HCT116 (cell line): ENCODE results near the gene CCDC3. TPM values are rescaled to one million over a fixed set of nuclear protein-coding genes. Genes with fewer than 3 reads are reported as not detected.

Source experiments
- ATAC-seq: fragments of 200-7000 bp; cut with Tn5 transposase; 2 replicates; pipeline ENCODE4 v1.9.1; 2020; ENCODE audit warnings: mild to moderate bottlenecking, moderate library complexity
- Bru-seq: library from RNA; stranded (reverse); fragments of 400-500 nt; gene quantifications from one replicate; lab custom pipeline; 2021; lab: Mats Ljungman, UMichigan
- BruChase-seq, 2 experiments: library from RNA; stranded (reverse); fragments of 400-500 nt; gene quantifications; one replicate each; lab custom pipeline; 2021; lab: Mats Ljungman, UMichigan
- BruUV-seq: library from RNA; stranded (reverse); fragments of 400-500 nt; replicated peaks from 2 replicates; lab custom pipeline; 2021; lab: Mats Ljungman, UMichigan
- CTCF ChIA-PET: fragments of 300-600 bp; sonication (Branson Sonifier 250); formaldehyde crosslinking; loops from one replicate; lab custom pipeline; 2021; ENCODE audit warnings: antibody characterized with exemption; lab: Charles Lee
- POLR2A ChIA-PET: fragments of 300-600, 350-600 bp; sonication (Branson Sonifier 250); formaldehyde crosslinking; loops from one replicate; lab custom pipeline; 2021; ENCODE audit warnings: antibody characterized with exemption; lab: Charles Lee
- RAD21 ChIA-PET, 2 experiments: fragments of 300-600 bp; sonication (Branson Sonifier 250); formaldehyde crosslinking; loops; one replicate each; lab custom pipeline; 2023; ENCODE audit warnings: low total read pairs in 2 of 2; ENCODE audit not compliant: uncharacterized antibody in 2 of 2, unreplicated experiment in 2 of 2, low non-redundant PET in 1 of 2; lab: Charles Lee
- DNase-seq: peaks from one replicate; pipeline ENCODE4 v3.0.0-alpha.2; 2010; ENCODE audit warnings: low read depth, low spot score
- H2AFZ ChIP-seq: fragments of 200-600 bp; shearing (Covaris generic), sonication (generic); 2 replicates; pipeline ENCODE4 v1.6.1; 2017; ENCODE audit warnings: low read depth, mixed run types, mixed read lengths, antibody characterized with exemption, low read length; ENCODE audit not compliant: poor library complexity, severe bottlenecking
- H3K27ac ChIP-seq: 2 replicates; pipeline ENCODE4 v1.5.1; 2012; ENCODE audit warnings: low read depth, low read length
- H3K27me3 ChIP-seq: fragments of 200-600 bp; sonication (generic); 2 replicates; pipeline ENCODE4 v1.6.1; 2016; ENCODE audit warnings: mixed run types, low read length, mixed read lengths; ENCODE audit not compliant: insufficient read depth
- H3K36me3 ChIP-seq, 2 experiments: fragments of 200-500 bp in 1 of 2; fragments of 200-600 bp in 1 of 2; sonication (Bioruptor generic) in 1 of 2; sonication (generic) in 1 of 2; 2 replicates each; pipeline versions ENCODE4 v1.5.1 to v1.6.1; 2014 to 2016; ENCODE audit warnings: low read length in 2 of 2, inconsistent platforms in 1 of 2, mixed read lengths in 1 of 2, mixed run types in 1 of 2; ENCODE audit not compliant: insufficient read depth in 2 of 2, control insufficient read depth in 1 of 2
- H3K4me1 ChIP-seq, 2 experiments: fragments of 200-600 bp in 1 of 2; sonication (generic) in 1 of 2; 2 replicates each; pipeline versions ENCODE4 v1.5.1 to v1.6.1; 2012 to 2017; ENCODE audit warnings: low read length in 2 of 2, inconsistent platforms in 1 of 2, mild to moderate bottlenecking in 1 of 2, mixed read lengths in 1 of 2, mixed run types in 1 of 2, moderate library complexity in 1 of 2; ENCODE audit not compliant: insufficient read depth in 2 of 2, control insufficient read depth in 1 of 2
- H3K4me2 ChIP-seq: fragments of 200-600 bp; sonication (generic); 2 replicates; pipeline ENCODE4 v1.6.1; 2017; ENCODE audit warnings: mixed run types, low read length, mixed read lengths
- H3K4me3 ChIP-seq, 2 experiments: fragments of 200-600 bp in 1 of 2; sonication (generic) in 1 of 2; replicated peaks in 1 of 2; 2 replicates each; pipeline ENCODE4 v1.5.1; 2011 to 2016; ENCODE audit warnings: low read length in 2 of 2, control low read depth in 1 of 2, low read depth in 1 of 2, mild to moderate bottlenecking in 1 of 2, mixed read lengths in 1 of 2, mixed run types in 1 of 2
- H3K79me2 ChIP-seq: fragments of 200-600 bp; sonication (generic); 2 replicates; pipeline ENCODE4 v1.6.1; 2017; ENCODE audit warnings: mild to moderate bottlenecking, mixed run types, low read length, moderate library complexity, mixed read lengths; ENCODE audit not compliant: insufficient read depth
- H3K9ac ChIP-seq: fragments of 200-600 bp; sonication (generic); 2 replicates; pipeline ENCODE4 v1.6.1; 2016; ENCODE audit warnings: low read length, mixed read lengths
- H3K9me2 ChIP-seq: fragments of 200-600 bp; sonication (generic), shearing (Covaris generic); 2 replicates; pipeline ENCODE4 v1.6.1; 2017; ENCODE audit warnings: mixed run types, mild to moderate bottlenecking, moderate library complexity; ENCODE audit not compliant: insufficient read depth
- H3K9me3 ChIP-seq, 2 experiments: fragments of 200-500 bp in 1 of 2; fragments of 200-600 bp in 1 of 2; sonication (Bioruptor generic) in 1 of 2; sonication (generic) in 1 of 2; 2 replicates each; pipeline ENCODE4 v1.6.1; 2014 to 2017; ENCODE audit warnings: low read length in 2 of 2, mixed read lengths in 2 of 2, inconsistent platforms in 1 of 2, low read depth in 1 of 2, mild to moderate bottlenecking in 1 of 2, mixed run types in 1 of 2, moderate library complexity in 1 of 2; ENCODE audit not compliant: control insufficient read depth in 1 of 2, insufficient read depth in 1 of 2
- H4K20me1 ChIP-seq: fragments of 200-600 bp; sonication (generic), shearing (Covaris generic); 2 replicates; pipeline ENCODE4 v1.6.1; 2017; ENCODE audit warnings: mixed run types, mild to moderate bottlenecking, moderate library complexity; ENCODE audit not compliant: insufficient read depth
- EGR1 ChIP-seq: IDR thresholded peaks from 2 replicates; pipeline ENCODE4 v1.6.1; 2012; ENCODE audit warnings: low read depth
- ELF1 ChIP-seq: IDR thresholded peaks from 2 replicates; pipeline ENCODE4 v1.6.1; 2012; ENCODE audit warnings: low read depth, borderline replicate concordance
- EZH2 ChIP-seq: fragments of 200-600 bp; sonication (generic); IDR thresholded peaks from 2 replicates; pipeline ENCODE4 v1.6.1; 2017; ENCODE audit warnings: antibody characterized with exemption, mixed run types
- EZH2phosphoT487 ChIP-seq: fragments of 200-600 bp; IDR thresholded peaks from 2 replicates; pipeline ENCODE4 v1.6.1; 2018; ENCODE audit warnings: antibody characterized with exemption, borderline replicate concordance
- POLR2AphosphoS5 ChIP-seq: IDR thresholded peaks from 2 replicates; pipeline ENCODE4 v1.6.1; 2011; ENCODE audit warnings: mild to moderate bottlenecking, low read depth, low read length, moderate library complexity
- RAD21 ChIP-seq: IDR thresholded peaks from 2 replicates; pipeline ENCODE4 v1.6.1; 2012; ENCODE audit warnings: low read depth, mild to moderate bottlenecking
- TCF7L2 ChIP-seq: IDR thresholded peaks from 2 replicates; pipeline ENCODE4 v1.7.0; 2011; ENCODE audit warnings: borderline replicate concordance, inconsistent platforms; ENCODE audit not compliant: insufficient read depth, insufficient read length; ENCODE audit errors: extremely low read depth
- ZFX ChIP-seq: fragments of 450-650 bp; IDR thresholded peaks from 2 replicates; pipeline ENCODE4 v1.6.1; 2017
- intact Hi-C: fragments of 100-400 bp; cut with micrococcal nuclease; formaldehyde crosslinking; loops from 2 replicates; pipeline ENCODE4 v1.10.0; 2022
- long read RNA-seq: library from polyadenylated mRNA; unstranded; transcript quantifications from one replicate; pipeline ENCODE4 v2.0.0, GENCODE V29; 2021; ENCODE audit not compliant: unreplicated experiment
- polyA plus RNA-seq: library from polyadenylated mRNA; unstranded; fragments of >200 nt; gene quantifications from 2 replicates; pipeline ENCODE4 v1.2.1, GENCODE V29; 2012; ENCODE audit warnings: missing spikeins
- total RNA-seq: library from RNA; stranded (reverse); gene quantifications from one replicate; pipeline ENCODE4 v1.2.1, GENCODE V29; 2021; ENCODE audit not compliant: unreplicated experiment
- TF ChIP-seq, protein P1 (sequence below), 3 experiments: fragments of 200-600 bp in 1 of 3; sonication (generic) in 1 of 3; IDR thresholded peaks in 2 of 3; conservative IDR thresholded peaks in 1 of 3; 2 replicates each; pipeline ENCODE4 v1.5.1; 2012 to 2017; ENCODE audit warnings: low read depth in 2 of 3, low read length in 2 of 3, antibody characterized with exemption in 1 of 3, borderline replicate concordance in 1 of 3, control low read depth in 1 of 3, mild to moderate bottlenecking in 1 of 3, mixed read lengths in 1 of 3, mixed run types in 1 of 3, moderate library complexity in 1 of 3; ENCODE audit not compliant: insufficient read depth in 1 of 3
- TF ChIP-seq, protein P2 (sequence below): IDR thresholded peaks from 2 replicates; pipeline ENCODE4 v1.6.1; 2012; ENCODE audit warnings: low read depth

Gene CCDC3
- total RNA-seq (10.5 TPM), Bru-seq, nascent RNA (percentile 35 among the genes with signal in this experiment), BruChase-seq, experiment 1, labeled RNA remaining after a 6-hour chase (percentile 30 among the genes with signal in this experiment), BruChase-seq, experiment 2, labeled RNA remaining after a 2-hour chase (percentile 34 among the genes with signal in this experiment)
- 4.6 and 6.3 TPM in 2 replicates for polyA plus RNA-seq
- long read RNA-seq, transcript CCDC3-201 (3 exons, 2,731 nt): major isoform, 33 of 41 reads
- long read RNA-seq, partial matches to known transcripts: 1 of 41 reads
- long read RNA-seq, other reads (novel, unspliced or antisense): 7 of 41 reads

DNA sequence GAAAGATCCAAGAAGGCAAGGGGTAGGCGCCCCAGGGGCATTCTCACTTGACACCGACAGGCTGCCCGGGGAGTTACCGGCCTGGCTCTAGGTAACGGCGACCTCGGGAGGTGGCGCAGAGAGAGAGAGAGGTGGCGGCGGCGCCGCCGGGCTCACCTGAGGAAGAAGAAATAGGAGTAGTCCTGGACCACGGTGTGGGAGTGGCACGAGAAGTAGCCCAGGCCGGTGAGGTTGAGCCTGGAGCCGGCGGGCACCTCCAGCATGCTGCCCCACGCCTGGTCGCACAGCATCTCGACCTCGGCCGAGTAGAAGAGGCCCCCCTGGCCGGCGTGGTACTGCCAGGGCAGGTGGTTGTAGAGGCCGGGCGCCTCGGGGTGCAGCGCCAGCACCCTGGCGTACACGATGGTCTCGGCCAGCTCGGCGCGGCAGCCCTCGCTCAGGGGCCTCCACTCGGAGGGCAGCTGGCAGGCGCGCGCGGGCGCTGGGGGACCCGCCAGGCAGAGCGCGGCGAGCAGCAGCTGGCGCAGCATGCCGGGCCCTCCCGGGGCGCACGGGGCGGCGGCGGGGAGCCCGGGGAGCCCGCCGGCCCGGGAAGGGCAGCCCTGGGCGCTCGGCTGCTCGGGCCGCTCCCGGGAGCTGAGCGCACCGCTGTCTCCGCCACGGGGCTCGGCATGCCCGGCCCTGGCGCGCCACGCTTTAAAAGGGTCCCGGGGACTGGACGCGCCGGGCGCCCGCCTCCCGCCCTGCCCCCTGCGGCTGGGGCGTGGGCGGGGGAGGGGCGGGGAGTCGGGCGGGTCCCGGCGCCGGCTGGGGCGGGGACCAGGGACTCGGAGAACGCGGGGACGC is at the start of gene CCDC3:
CCDC3 (minus strand) TSS at position 673 of the 846 bp plus-strand sequence; CDS start at position 530, 143 bp downstream.
- Histone ChIP-seq H3K9me2 (no peaks in the 10 kb centered on the region), H3K27me3 (no peaks in the 10 kb centered on the region), H3K79me2 (no peaks in the 10 kb centered on the region), H3K36me3 (no peaks in the 10 kb centered on the region), H3K4me1 (peaks cover 14 to 18% of the 10 kb centered on the region in 2 experiments; a peak in 3 of 4 replicates), H3K27ac (peak within 1 kb of the TSS; percentile 5; the same call in 1 of the 2 replicates), H4K20me1 (no peaks in the 10 kb centered on the region), H3K9me3 (no peaks in the 10 kb centered on the region), H3K4me3 (peak within 1 kb of the TSS; percentile 46 to 59), H3K9ac (peak within 1 kb of the TSS; percentile 50), H3K4me2 (peak within 1 kb of the TSS; percentile 91), H2AFZ (peak within 1 kb of the TSS; percentile 88)
- ChIA-PET POLR2A (no interaction called here), RAD21 (no interaction called here), CTCF (no interaction called here)
- DNase-seq (no peak), ATAC-seq (peak; percentile 91)
- intact Hi-C loops: no loop called here
- no TSS peak for BruUV-seq
- TF ChIP-seq, protein P1, sequence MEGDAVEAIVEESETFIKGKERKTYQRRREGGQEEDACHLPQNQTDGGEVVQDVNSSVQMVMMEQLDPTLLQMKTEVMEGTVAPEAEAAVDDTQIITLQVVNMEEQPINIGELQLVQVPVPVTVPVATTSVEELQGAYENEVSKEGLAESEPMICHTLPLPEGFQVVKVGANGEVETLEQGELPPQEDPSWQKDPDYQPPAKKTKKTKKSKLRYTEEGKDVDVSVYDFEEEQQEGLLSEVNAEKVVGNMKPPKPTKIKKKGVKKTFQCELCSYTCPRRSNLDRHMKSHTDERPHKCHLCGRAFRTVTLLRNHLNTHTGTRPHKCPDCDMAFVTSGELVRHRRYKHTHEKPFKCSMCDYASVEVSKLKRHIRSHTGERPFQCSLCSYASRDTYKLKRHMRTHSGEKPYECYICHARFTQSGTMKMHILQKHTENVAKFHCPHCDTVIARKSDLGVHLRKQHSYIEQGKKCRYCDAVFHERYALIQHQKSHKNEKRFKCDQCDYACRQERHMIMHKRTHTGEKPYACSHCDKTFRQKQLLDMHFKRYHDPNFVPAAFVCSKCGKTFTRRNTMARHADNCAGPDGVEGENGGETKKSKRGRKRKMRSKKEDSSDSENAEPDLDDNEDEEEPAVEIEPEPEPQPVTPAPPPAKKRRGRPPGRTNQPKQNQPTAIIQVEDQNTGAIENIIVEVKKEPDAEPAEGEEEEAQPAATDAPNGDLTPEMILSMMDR (IDR thresholded peaks at IDR 0.05 in 2 of 3, conservative IDR thresholded peaks at IDR 0.05 in 1 of 3; ENCODE audit: borderline replicate concordance in 1 of 3, insufficient read depth in 1 of 3, low read depth in 2 of 3, low read length in 2 of 3): no peak
- TF ChIP-seq EGR1 (peak; percentile 61), POLR2AphosphoS5 (no peak; the same call in 1 of the 2 replicates), EZH2phosphoT487 (no peak), ZFX (peak; percentile 32; the same call in 1 of the 2 replicates), ELF1 (no peak), EZH2 (no peak), RAD21 (no peak), TCF7L2 (no peak)
- TF ChIP-seq, protein P2, sequence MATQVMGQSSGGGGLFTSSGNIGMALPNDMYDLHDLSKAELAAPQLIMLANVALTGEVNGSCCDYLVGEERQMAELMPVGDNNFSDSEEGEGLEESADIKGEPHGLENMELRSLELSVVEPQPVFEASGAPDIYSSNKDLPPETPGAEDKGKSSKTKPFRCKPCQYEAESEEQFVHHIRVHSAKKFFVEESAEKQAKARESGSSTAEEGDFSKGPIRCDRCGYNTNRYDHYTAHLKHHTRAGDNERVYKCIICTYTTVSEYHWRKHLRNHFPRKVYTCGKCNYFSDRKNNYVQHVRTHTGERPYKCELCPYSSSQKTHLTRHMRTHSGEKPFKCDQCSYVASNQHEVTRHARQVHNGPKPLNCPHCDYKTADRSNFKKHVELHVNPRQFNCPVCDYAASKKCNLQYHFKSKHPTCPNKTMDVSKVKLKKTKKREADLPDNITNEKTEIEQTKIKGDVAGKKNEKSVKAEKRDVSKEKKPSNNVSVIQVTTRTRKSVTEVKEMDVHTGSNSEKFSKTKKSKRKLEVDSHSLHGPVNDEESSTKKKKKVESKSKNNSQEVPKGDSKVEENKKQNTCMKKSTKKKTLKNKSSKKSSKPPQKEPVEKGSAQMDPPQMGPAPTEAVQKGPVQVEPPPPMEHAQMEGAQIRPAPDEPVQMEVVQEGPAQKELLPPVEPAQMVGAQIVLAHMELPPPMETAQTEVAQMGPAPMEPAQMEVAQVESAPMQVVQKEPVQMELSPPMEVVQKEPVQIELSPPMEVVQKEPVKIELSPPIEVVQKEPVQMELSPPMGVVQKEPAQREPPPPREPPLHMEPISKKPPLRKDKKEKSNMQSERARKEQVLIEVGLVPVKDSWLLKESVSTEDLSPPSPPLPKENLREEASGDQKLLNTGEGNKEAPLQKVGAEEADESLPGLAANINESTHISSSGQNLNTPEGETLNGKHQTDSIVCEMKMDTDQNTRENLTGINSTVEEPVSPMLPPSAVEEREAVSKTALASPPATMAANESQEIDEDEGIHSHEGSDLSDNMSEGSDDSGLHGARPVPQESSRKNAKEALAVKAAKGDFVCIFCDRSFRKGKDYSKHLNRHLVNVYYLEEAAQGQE: no peak
